ENCODE data around the gene YTHDC1. TPM values are rescaled to one million over a fixed set of nuclear protein-coding genes. Genes with fewer than 3 reads are reported as not detected.
"Not testable (repeated sequence)": the region's sequence is repeated elsewhere in the genome, so short reads cannot be mapped to it uniquely, and the experiment has no call there.

YTHDC1 gene
- total and polyA plus RNA-seq, 12 donors: 24.6 to 79.6 (median 48.2) TPM

- intact Hi-C loops (cut with DNase I): no loop called here
- 46 to 55% (median 50%) methylated on average over 3 of the region's 3 CpGs for WGBS, 4 donors
These were observed 41.5 kb upstream of the YTHDC1 start for GRCh38 chr4:68391436-68391835.

GRCh38 chr4:68390205-68390935, 40.5 kb upstream of the YTHDC1 start:
- no peak overlapping the region for H3K4me3 ChIP-seq
- peaks cover 1% of the 10 kb centered on the region for H3K27me3 ChIP-seq
- H3K27ac ChIP-seq: no peak overlapping the region
- H3K36me3 ChIP-seq (replicated peaks in 1 of 2): no peaks in the 10 kb centered on the region
- no peaks in the 10 kb centered on the region for H3K9me3 ChIP-seq (replicated peaks in 1 of 3)
- TF ChIP-seq CTCF (IDR thresholded peaks at IDR 0.05) (no peak), POLR2A (IDR thresholded peaks at IDR 0.05) (no peak)
- H3K4me1 ChIP-seq (replicated peaks in 1 of 2): no peaks in the 10 kb centered on the region
- intact Hi-C loops (cut with DNase I): no loop called here
- DNase-seq: no peak
- WGBS, 4 donors: 50 to 62% (median 56%) methylated on average over 1 of the region's 1 CpG

More at GRCh38 chr4:68391436-68391835, 41.5 kb upstream of the YTHDC1 start:
- DNase-seq: no peak
- no peaks in the 10 kb centered on the region for H3K4me1 ChIP-seq (replicated peaks in 1 of 2)
- TF ChIP-seq CTCF (IDR thresholded peaks at IDR 0.05): no peak
- no peak for TF ChIP-seq POLR2A (IDR thresholded peaks at IDR 0.05)
- no peaks in the 10 kb centered on the region for H3K36me3 ChIP-seq (replicated peaks in 1 of 2)
- H3K9me3 ChIP-seq (replicated peaks in 1 of 3): no peaks in the 10 kb centered on the region
- H3K27ac ChIP-seq: no peak overlapping the region
- H3K27me3 ChIP-seq: peaks cover 3% of the 10 kb centered on the region
- no peak overlapping the region for H3K4me3 ChIP-seq

- H3K9me3 ChIP-seq (replicated peaks in 1 of 3); intact Hi-C loops (cut with DNase I); DNase-seq; H3K27ac ChIP-seq; H3K4me3 ChIP-seq; H3K27me3 ChIP-seq; H3K4me1 ChIP-seq (replicated peaks in 1 of 2); H3K36me3 ChIP-seq (replicated peaks in 1 of 2): not testable (repeated sequence)
- WGBS, 4 donors: 68 to 73% (median 69%) methylated on average over 6 of the region's 6 CpGs
These were observed 39.6 kb upstream of the YTHDC1 start for GRCh38 chr4:68389386-68389913.

GRCh38 chr4:68388347-68388865, 38.5 kb upstream of the YTHDC1 start:
- Histone ChIP-seq H3K4me1 (replicated peaks in 1 of 2) (no peaks in the 10 kb centered on the region), H3K4me3 (no peak overlapping the region), H3K27ac (no peak overlapping the region), H3K9me3 (replicated peaks in 1 of 3) (no peaks in the 10 kb centered on the region), H3K27me3 (no peaks in the 10 kb centered on the region), H3K36me3 (replicated peaks in 1 of 2) (no peaks in the 10 kb centered on the region)
- TF ChIP-seq POLR2A (IDR thresholded peaks at IDR 0.05): no peak
- TF ChIP-seq CTCF (IDR thresholded peaks at IDR 0.05): no peak
- intact Hi-C loops (cut with DNase I): no loop called here
- DNase-seq: no peak
- WGBS, 4 donors: 55 to 72% (median 57%) methylated on average over 4 of the region's 4 CpGs
